Measurements from ENCODE around the gene C5orf34. TPM values are rescaled to one million over a fixed set of nuclear protein-coding genes. Genes with fewer than 3 reads are reported as not detected.

The C5orf34 gene
- total RNA-seq, 3 donors from 2014 or later: 1.8 to 12.9 (median 3.3) TPM

- H3K9me3 ChIP-seq: no peaks in the 10 kb centered on the region
- TF ChIP-seq POLR2A (IDR thresholded peaks at IDR 0.05) (no peak), CTCF (IDR thresholded peaks at IDR 0.05) (no peak), POLR2AphosphoS5 (IDR thresholded peaks at IDR 0.05) (no peak)
- H3K27ac ChIP-seq: no peak overlapping the region
- H3K27me3 ChIP-seq: no peaks in the 10 kb centered on the region
- no peak for DNase-seq (ENCODE audit: low spot score in 2 of 2)
- no peaks in the 10 kb centered on the region for H3K4me1 ChIP-seq
- no peak overlapping the region for H3K4me3 ChIP-seq
- intact Hi-C loops (cut with DNase I; ENCODE audit: low total_unique reads): no loop called here
- peaks cover 5% of the 10 kb centered on the region for H3K36me3 ChIP-seq
Observed at GRCh38 chr5:43530648-43531047, 15.7 kb upstream of the C5orf34 start.

GRCh38 chr5:43523662-43524072 is 8.7 kb upstream of the C5orf34 start:
- no peak overlapping the region for H3K4me3 ChIP-seq
- H3K36me3 ChIP-seq: no peaks in the 10 kb centered on the region
- H3K27ac ChIP-seq: no peak overlapping the region
- intact Hi-C loops (cut with DNase I; ENCODE audit: low total_unique reads): no loop called here
- no peaks in the 10 kb centered on the region for H3K9me3 ChIP-seq
- no peaks in the 10 kb centered on the region for H3K4me1 ChIP-seq
- no peak for DNase-seq (ENCODE audit: low spot score in 2 of 2)
- H3K27me3 ChIP-seq: no peaks in the 10 kb centered on the region
- no peak for TF ChIP-seq CTCF (IDR thresholded peaks at IDR 0.05)

DNA sequence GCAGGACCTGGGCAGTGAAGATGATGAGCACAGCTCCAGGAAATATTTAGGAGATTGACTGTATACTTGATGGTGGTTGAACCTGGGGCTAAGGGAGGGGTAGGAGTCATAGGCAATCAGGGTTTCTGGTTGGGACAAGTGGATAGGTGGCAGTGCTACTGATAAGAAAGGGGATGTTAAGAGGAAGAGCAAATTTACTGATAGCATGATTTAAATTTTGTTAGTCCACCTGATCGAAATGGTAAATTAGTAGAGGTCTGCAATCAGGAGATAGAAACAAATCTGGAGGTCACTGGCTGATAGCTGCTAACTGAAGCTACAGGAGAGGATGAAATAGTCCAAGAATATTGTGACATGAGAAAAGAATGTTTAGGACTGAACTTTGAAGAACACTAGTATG is 5.7 kb upstream of the C5orf34 start:
- intact Hi-C loops (cut with DNase I; ENCODE audit: low total_unique reads): no loop called here
- TF ChIP-seq POLR2AphosphoS5 (IDR thresholded peaks at IDR 0.05) (no peak), CTCF (IDR thresholded peaks at IDR 0.05) (no peak), POLR2A (IDR thresholded peaks at IDR 0.05) (no peak)
- no peaks in the 10 kb centered on the region for H3K36me3 ChIP-seq

GRCh38 chr5:43515678-43516048 is 715 bp upstream of the C5orf34 start:
- no peaks in the 10 kb centered on the region for H3K27me3 ChIP-seq
- no peaks in the 10 kb centered on the region for H3K4me1 ChIP-seq
- intact Hi-C loops (cut with DNase I; ENCODE audit: low total_unique reads): no loop called here
- no peak for TF ChIP-seq POLR2A (IDR thresholded peaks at IDR 0.05)
- TF ChIP-seq CTCF (IDR thresholded peaks at IDR 0.05): no peak
- TF ChIP-seq POLR2AphosphoS5 (IDR thresholded peaks at IDR 0.05): no peak
- H3K9me3 ChIP-seq: no peaks in the 10 kb centered on the region
- peak overlapping the region; percentile 53 to 73 (median 65) for H3K4me3 ChIP-seq
- H3K27ac ChIP-seq: peak overlapping the region; percentile 63 to 86
- DNase-seq (ENCODE audit: low spot score in 2 of 2): no peak
- no peaks in the 10 kb centered on the region for H3K36me3 ChIP-seq

More for the DNA sequence above, 5.7 kb upstream of the C5orf34 start:
- no peak for DNase-seq (ENCODE audit: low spot score in 2 of 2)
- H3K27ac ChIP-seq: no peak overlapping the region
- no peak overlapping the region for H3K4me3 ChIP-seq
- no peaks in the 10 kb centered on the region for H3K27me3 ChIP-seq
- no peaks in the 10 kb centered on the region for H3K4me1 ChIP-seq
- H3K9me3 ChIP-seq: no peaks in the 10 kb centered on the region

DNA sequence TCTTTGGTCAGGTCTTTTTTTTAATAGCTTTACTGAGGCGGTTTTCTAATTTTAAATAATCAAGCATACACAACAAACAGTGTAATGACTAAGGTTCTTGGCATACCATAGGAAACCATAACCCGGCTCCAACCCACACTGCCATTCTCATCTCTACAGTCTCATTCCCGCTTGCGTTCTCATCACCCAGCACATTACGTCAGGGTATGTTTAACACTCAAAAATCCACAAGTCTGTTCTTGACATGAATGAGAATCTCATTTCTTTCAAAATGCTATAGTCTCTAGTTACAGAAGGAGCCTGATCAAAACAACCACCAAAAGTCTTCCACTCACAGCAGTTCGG is 505 bp downstream of the C5orf34 start:
- intact Hi-C loops (cut with DNase I; ENCODE audit: low total_unique reads): no loop called here
- H3K4me1 ChIP-seq: no peaks in the 10 kb centered on the region
- H3K36me3 ChIP-seq: no peaks in the 10 kb centered on the region
- H3K4me3 ChIP-seq: peak overlapping the region; percentile 53 to 73 (median 65)
- H3K27me3 ChIP-seq: no peaks in the 10 kb centered on the region
- DNase-seq (ENCODE audit: low spot score in 2 of 2): no peak
- peak overlapping the region; percentile 63 to 86 for H3K27ac ChIP-seq
- no peak for TF ChIP-seq POLR2AphosphoS5 (IDR thresholded peaks at IDR 0.05)
- no peak for TF ChIP-seq POLR2A (IDR thresholded peaks at IDR 0.05)
- TF ChIP-seq CTCF (IDR thresholded peaks at IDR 0.05): no peak
- H3K9me3 ChIP-seq: no peaks in the 10 kb centered on the region
